ENCODE measurements around the gene STOX1.
"Not testable (repeated sequence)": the region's sequence is repeated elsewhere in the genome, so short reads cannot be mapped to it uniquely, and the experiment has no call there.

Gene STOX1

GRCh38 chr10:68880181-68880580, 52.9 kb downstream of the STOX1 start:
- ATAC-seq: no peak

DNA sequence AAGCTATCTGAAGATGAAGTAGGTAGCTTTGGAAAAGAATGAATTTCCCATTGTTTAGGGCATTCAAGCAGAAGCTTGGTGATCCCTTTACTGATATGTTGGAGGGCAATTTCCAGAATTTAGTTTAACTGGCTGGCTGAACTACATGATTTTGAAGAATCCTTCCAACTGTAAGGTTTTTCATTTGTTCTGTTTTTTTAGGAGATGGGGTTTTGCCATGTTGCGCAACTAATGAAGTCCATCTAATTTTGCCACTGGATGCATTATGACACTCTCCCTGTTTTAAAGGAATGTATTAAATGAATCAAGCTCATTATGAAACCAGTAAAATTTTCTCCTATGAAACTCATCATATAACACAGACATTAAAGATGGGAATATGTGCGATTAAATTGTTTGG, 67.7 kb downstream of the STOX1 start:
- no peak for ATAC-seq

DNA sequence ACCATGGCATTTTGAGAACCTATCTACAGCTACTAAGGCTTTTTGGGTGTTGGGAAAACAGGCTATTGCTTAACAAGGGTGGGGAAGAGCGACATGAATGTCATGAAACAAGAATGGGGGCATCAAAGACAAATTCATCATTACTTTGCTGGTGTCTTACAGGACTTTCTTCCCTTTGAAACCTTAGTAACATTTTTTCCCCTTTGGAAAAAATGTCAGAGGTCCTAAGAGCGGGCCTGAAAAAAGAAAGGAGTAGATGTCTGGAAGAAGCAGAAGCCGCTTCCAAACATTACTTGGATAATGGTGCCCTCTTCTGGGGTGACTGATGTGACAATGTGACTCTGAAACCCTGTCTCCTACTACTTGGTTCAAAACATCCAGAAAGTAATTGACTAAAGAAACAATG, 70.0 kb downstream of the STOX1 start:
- ATAC-seq: no peak

DNA sequence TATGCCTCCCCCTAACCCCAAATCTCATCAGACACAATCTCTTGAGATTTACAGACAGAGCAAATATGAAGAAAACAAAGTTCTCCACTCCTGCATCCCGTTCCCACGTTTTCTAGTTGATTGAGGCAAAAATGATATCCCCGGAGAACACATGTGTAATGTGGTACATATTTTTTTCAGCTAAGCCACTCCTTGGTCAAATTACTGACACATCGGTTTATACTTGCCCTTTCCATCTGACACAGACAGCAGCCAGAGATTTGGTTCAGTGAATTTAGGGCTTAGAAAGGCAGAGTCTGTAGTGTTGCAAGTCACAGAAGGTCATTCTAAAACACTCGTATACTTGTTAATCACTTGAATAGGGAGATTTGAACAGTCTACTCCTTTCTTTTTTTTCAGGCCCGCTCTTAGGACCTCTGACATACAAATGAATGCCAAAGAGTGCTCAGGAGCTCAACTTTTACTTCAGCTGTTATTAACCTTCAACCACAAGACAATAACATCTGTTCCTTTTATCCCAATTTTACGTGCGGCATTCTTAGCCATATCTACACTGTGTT, 71.9 kb downstream of the STOX1 start:
- no peak for ATAC-seq

DNA sequence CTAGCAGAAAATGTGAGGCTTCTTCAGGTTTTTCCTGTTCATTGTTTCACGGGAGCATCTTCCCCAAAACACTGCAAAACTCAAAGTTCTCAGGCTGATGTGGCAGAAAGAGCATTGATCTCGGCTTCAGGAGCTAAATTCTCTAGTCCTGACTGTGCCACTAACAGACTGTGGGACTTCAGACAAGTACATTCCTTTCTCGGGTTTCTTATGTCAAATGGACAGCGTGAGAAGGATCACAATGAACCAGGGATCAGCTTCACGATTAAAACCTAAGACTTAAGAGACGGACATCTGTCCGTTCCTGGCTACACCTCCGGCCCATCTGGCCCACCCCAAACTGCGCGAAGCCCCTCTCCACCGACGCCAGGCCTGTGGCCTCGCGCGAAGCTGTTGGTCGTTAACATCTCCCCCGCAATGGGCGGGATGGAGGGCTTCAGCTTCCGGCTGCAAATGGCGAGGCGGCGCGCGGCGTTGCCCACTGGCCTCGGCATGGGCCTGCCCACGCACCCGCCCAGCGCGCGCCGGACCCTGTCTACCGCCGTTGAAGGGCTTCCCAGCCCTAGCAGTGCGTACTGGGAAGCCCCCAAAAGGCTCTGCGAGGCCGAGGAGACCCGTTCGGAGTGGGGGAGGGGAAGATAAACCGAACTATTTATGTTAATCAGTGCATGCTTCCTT, 73.2 kb downstream of the STOX1 start:
- peak; percentile 46 to 49 for ATAC-seq

DNA sequence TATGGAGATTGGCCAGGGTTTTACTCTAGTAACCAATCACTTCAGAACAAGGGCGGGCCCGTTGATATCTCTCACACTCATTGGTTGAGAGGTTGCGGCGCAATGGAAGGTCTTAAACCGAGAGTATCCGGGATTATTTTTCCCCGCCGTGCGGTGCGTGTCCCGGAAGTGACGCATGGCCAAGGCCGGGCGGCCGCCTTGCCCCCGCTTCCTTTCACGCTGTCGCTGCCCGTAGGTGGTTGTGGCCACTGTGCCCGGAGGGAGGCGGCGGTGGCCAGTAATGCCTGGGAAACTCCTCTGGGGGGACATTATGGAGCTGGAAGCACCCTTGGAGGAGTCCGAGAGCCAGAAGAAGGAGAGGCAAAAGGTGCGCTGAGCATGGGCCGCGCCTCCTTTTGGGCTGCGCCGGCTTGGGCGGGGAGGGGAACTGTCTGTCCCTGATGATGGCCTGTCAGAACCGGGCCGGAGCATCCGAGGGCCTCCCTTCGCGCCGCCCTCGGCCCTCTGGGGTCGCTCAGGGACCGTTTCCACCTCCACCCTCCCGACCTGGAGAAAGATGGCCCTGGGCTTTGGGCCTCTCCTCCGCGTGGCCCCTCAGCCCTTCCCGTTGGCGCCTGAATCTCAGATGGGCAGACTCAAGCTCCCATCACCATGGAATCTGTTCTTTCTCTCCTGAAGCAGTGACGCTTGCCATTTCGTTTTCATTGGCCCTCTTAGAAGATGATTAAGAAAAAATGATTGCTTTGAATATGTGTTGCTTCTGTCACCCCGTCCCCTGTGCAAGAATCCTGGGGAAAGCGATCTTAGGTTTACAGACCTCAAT, 74.0 kb downstream of the STOX1 start, which contains the start of gene DDX50:
Gene DDX50 (plus strand): TSS at position 211 of the 823 bp plus-strand sequence. CDS start 70 bp downstream, at position 281.
- ATAC-seq: peak; percentile 97 to 98

GRCh38 chr10:68902382-68902781, 75.1 kb downstream of the STOX1 start:
- ATAC-seq: no peak

DNA sequence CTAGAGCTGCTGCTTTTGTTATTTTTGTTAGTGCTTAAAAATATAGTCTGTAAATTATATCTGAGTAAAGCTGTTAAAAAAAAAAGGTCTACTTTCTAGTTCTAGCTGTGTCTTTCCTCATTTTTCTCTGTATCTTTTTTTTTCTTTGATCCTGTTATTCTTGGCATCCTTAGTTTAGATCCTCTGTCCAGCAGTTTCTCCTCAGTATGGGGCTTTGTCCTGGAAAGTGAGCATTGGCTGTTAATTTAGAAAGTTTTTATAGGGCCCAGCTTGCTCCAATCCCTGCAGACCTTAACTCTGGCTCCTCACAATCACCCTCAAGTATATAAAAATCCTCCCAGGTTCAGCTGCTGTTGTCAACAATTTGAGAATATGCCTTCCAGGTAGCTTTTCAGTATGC, 97.3 kb downstream of the STOX1 start:
- no peak for ATAC-seq

DNA sequence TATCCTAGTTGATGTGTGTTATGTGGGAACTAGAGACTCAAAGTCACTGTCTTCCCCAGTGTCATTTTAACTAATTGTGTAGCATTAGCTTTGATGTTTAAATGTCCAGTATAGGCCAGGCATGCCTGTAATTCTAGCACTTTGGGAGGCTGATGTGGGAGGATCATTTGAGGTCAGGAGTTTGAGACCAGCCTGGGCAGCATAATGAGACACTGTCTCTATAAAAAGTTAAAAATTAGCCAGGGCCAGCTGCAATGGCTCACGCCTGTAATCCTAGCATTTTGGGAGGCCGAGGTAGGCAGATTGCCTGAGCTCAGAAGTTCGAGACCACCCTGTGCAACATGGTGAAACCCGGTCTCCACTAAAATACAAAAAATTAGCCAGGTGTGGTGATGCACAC, 98.2 kb downstream of the STOX1 start:
- ATAC-seq: no peak

DNA sequence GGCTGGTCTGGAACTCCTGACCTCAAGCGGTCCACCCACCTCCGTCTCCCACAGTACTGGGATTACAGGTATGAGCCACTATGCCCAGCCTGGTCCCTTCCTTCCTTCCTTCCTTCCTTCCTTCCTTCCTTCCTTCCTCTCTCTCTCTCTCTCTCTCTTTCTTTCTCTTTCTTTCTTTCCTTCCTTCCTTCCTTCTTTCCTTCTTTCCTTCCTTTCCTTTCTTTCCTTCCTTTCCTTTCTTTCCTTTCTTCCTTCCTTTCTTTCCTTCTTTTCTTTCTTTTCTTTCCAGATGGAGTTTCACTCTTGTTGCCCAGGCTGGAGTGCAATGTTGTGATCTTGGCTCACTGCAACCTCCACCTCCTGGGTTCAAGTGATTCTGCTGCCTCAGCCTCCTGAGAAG, 101.8 kb downstream of the STOX1 start:
- ATAC-seq: not testable (repeated sequence)

DNA sequence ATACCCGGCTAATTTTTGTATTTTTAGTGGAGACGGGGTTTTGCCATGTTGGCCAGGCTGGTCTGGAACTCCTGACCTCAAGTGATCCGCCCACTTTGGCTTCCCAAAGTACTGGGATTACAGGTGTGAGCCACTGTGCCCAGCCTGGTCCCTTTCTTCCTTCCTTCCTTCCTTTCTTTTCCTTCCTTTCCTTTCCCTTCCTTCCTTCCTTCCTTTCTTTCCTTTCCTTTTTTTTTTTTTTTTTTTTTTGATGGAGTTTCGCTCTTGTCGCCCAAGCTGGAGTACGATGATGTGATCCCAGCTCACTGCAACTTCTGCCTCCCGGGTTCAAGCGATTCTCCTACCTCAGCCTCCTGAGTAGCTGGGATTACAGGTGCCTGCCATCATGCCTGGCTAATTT, 102.6 kb downstream of the STOX1 start:
- not testable (repeated sequence) for ATAC-seq

DNA sequence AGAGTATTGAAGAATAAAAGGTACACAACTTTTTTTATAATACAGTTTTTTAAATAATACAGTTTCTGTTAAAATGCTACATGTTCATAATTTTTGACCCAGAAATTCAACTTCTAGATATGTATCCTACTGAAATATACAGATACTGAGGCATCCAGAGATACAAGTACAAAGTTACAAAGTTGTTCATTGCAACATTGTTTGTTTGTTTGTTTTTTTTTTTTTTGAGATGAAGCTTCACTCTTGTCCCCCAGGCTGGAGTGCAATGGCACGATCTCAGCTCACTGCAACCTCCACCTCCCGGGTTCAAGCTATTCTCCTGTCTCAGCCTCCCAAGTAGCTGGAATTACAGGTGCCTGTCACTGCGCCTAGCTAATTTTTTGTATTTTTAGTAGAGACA, 105.5 kb downstream of the STOX1 start:
- not testable (repeated sequence) for ATAC-seq

DNA sequence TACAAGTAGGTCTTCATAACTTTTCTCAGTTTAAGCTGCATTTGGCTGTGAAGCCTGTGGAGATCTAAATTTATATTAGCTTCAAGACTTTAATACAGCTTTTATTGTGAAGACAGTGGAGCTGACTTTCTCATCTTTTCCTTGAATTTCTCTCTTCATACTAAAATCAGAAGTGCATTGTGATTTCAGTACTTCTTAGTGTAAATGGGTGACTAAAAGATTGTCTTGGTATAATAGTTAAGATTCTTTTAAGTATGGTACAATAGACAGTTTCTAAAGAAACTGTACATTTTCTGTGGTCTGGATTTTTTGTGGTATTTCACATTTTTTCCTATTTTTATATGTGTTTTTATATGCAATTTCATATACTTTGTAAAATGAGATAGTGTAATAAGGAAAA, 107.7 kb downstream of the STOX1 start:
- peak in 1 of 2 donors; percentile 55 for ATAC-seq

DNA sequence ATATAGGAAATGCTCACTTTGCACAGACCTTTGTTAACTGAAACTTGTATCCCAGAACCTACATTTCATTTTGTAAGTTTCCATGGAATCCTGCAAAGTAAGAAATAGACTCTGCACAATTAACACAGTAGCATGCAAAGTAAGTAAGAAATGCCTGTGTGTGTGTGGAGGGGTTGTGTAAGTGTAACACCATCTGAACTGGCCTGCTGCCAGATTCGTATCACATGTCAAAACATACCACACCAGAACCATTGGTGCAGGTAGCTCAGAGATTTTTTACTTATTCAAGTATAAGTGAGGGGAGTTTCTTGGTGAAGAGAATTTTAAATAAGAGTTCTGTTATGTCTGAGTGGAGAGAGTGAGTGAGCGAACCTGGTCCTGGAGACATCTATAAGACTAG, 110.8 kb downstream of the STOX1 start:
- ATAC-seq: no peak

- ATAC-seq: no peak
Measured at GRCh38 chr10:68938884-68939283, 111.6 kb downstream of the STOX1 start.

- not testable (repeated sequence) for ATAC-seq
Measured at GRCh38 chr10:68940917-68941316, 113.6 kb downstream of the STOX1 start.
